RPMI7951 (cell line): Measurements from ENCODE around the gene TSBP1. TPM values are rescaled to one million over a fixed set of nuclear protein-coding genes. Genes with fewer than 3 reads are reported as not detected.
A peak's percentile ranks its signal among the peaks of the same experiment; 100 is the strongest.

Source experiments
- DNase-seq: peaks from one replicate; pipeline ENCODE4 v3.0.0-alpha.2; 2012; ENCODE audit warnings: low read depth
- total RNA-seq: library from RNA; depleted of rRNA; stranded (reverse); fragments of >200 nt; shearing (Covaris generic); gene quantifications from 2 replicates; pipeline ENCODE4 v1.2.3, GENCODE V29; 2014; rRNA removed

Gene TSBP1, protein sequence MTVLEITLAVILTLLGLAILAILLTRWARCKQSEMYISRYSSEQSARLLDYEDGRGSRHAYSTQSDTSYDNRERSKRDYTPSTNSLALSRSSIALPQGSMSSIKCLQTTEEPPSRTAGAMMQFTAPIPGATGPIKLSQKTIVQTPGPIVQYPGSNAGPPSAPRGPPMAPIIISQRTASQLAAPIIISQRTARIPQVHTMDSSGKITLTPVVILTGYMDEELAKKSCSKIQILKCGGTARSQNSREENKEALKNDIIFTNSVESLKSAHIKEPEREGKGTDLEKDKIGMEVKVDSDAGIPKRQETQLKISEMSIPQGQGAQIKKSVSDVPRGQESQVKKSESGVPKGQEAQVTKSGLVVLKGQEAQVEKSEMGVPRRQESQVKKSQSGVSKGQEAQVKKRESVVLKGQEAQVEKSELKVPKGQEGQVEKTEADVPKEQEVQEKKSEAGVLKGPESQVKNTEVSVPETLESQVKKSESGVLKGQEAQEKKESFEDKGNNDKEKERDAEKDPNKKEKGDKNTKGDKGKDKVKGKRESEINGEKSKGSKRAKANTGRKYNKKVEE
- not detected in 2 replicates for total RNA-seq

DNA sequence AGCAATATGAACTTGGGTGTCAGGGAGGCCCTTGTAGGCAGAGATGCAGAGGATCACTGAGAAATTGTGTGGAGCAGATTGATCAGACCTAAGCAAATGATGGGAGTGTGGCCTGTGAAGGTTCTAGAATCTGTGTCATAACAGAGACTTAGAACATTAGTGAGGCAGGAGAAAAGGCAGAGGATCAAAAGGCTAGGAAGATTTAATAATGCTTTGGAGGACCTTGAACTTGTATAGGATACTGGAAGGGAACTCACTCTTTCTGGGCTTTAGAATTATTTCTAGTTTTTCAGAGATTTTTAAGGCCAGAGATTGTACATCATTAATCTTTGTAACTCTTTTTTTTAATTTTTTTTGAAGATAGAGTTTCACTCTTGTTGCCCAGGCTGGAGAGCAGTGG, at the start of gene TSBP1:
Gene TSBP1, minus strand, starts transcription at position 101 of the 400 bp plus-strand sequence. CDS start 197 bp downstream, outside the sequence.
- DNase-seq, result no peak

DNA sequence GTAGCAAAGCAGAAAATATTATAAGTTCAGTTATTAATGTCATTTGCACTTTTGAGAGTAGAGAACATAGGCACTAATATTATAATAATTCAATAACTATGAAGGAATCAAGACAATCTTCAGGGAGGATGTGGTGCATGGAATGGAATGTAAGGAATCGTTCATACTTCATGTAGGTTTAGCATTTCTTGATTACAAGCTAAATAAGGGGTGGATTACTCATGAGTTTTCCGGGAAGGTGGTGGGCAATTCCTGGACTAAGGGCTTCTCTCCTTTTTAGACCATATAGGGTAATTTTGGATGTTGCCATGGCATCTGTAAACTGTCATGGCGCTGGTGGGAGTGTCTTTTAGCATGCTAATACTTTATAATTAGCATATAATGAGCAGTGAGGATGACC, 44.3 kb upstream of the TSBP1 start:
- DNase-seq, result no peak

DNA sequence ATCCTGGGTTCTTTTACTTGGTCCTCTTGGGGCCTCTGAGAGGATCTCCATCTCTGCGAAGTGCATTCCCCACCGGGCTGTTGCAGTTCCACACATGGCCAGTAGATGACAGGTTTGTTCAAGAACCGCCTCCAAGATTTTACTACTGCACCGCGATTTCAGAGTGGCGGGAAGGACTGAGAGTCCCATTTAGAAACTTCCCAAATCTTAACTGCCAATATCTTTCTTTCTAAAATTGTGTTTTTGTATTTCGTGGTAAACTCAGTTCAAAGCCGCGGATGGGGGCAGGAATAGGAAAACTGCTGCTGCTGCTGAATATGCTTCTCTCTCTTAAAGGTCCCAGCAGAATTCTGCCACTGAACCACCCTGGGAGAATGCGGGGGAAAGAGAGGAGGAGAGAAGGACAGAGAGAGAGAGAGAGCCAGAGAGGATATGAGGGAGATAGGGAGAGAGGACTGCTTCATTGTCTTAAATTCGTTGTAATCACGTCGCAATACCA, 43.9 kb upstream of the TSBP1 start:
- DNase-seq, result peak; percentile 62

DNA sequence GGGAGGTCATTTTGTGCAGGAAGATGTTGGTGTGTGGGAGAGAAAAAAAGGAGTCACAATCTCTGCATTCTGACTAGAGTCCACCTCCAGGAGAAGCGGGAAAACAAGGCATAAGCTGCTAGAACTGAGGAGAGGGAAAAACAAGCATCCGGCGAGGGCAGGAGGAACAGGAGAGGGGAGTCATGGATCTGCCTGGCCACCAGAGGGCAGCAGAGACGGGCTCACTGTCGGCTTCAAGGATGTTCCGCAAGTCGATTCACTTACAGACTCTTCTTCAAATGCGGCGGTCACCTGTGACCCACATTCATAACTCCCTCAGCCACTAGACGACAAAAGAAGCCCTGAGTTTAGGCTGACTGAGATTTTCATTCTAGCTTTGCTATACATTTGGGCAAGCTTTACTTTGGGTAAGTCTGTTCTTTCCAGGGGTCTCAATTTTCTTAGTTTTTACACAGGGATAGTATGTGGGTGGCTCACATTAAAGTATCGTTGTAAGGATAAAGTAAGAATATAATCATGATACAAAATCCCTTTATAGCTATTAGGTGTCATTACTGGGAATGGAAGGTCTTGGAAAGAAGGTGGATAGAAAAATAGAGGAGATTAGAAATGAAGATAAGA, 41.8 kb upstream of the TSBP1 start:
- peak; percentile 51 for DNase-seq

DNA sequence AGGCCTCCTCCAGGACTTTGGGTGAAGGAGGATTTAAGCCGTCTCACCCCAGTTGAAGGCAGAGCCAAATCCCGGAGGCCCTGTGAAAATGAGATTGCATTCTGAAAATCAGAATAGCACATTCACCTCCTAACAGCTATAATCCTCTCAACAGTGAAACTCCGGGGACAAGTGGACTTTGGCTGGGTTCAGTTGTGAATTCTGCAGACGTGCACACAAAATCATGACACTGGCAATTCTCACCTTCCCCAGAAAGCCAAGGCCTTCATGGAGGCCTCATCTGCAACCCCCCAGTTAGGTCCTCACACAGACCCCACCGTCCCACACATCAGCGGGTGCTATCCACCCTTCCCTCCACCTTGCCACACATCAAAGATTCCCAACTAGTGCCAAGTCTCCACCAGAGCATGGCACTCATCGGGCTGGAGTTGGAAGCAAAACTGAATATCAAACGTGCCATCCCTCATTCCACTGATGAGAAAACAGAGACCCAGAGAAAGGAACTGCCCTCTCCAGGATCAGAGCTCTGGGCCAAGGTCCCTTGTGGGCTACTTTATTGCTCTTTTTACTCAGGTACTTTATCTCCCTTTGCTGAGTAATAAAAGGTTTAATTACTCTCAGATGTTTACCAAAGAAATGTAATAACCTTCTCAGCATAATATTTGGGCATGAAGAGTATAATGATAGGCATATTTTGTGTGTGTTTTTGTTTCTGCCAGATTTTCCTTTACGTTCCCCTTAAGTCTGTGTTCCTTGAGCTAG, 40.0 kb upstream of the TSBP1 start:
- DNase-seq, result no peak

DNA sequence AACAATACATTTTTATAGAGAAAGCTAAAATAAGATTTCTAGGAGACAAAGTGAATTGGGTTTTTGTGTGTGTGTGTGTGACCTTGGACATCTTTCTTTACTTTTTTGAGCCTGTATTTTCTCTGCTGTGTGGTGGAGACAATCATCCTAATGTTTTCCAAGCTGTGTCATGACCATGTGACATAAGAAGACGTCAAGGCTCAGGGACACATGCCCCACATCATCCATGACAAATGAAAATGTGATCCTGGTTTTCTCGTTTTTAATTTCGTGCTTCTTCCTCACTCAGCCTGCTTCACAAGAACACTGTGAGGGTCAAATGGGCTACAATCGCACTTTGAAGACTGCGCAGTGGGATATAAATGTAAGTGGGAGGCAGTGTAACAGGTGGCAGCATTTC, 39.2 kb upstream of the TSBP1 start:
- no peak for DNase-seq

DNA sequence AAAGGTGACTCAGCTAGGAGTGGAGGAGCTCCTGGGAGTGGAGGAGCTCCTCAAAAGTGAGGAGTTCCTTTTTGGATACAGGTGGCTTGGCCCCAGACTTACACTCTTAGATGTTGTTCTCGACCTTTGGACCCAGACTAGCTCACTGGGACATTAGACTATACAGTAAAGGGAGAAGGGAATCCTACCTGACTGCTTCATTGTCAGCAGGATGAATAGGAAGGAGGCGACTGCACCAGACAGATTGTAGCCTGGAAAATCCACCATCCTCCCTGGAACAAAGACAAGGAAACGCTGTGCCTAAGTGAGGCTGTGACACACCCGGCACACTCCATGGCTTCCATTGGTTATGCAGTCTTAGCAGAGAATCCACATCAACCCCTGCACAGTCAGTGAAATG, 35.2 kb upstream of the TSBP1 start, which contains the start of gene BTNL2:
Gene BTNL2, minus strand, starts transcription at position 325 of the 400 bp plus-strand sequence. Its CDS starts 58 bp downstream, at position 267.
- no peak for DNase-seq

DNA sequence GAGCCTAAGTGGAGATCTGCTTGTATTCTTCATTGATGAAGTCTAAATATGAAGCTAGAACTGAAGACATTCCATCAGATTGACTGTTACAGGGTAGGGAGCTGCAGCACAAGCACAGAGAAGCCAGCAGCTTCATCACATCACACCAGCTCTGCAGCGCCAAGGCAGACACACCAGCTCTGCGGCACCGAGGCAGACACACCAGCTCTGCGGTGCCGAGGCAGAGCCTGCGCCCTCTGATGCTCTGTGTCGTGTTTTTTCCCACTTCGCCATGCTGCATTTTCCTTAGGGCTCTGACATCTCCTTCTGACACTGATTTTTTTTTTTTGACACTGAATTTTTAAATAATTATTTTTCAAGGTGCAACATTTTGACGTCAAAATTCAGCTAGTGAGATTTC, 34.5 kb upstream of the TSBP1 start:
- no peak for DNase-seq

DNA sequence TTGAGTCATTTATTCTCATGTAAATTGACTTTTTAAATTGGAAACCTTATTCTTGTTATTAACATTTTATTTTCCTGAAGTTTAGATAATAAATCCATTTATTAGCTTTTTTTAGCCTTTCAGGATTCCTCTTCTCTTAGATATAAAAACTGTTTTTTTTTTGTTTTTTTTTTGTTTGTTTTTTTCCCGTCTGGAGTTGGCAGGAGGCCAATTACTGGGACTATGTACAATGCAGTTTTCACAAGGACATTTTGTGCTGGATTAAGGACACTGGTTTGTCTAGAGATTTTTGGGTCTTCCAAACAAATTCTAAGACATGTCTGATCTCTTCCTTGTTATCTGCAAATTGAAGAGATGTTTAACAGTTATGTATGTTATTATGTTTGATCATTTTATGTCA, 34.0 kb upstream of the TSBP1 start:
- DNase-seq, result no peak

DNA sequence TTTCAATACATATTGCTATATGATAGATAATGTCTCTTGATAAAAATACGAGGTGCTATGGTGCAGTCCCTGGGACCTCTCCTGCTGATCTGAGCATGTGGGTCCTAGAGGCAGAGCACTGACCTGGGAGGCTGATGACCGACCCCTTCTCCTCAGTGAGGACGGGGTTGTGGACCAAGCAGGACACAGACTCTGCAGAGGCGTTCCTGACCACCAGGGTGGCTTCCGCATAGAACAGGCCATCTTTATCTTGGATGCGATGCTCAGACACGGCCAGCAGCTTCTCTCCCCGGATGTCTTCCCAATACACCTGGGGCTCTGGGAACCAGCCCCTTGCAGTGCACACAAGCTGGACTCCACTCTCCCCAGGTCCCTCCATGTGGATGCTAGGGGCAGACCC, 31.1 kb upstream of the TSBP1 start:
- DNase-seq, result no peak

DNA sequence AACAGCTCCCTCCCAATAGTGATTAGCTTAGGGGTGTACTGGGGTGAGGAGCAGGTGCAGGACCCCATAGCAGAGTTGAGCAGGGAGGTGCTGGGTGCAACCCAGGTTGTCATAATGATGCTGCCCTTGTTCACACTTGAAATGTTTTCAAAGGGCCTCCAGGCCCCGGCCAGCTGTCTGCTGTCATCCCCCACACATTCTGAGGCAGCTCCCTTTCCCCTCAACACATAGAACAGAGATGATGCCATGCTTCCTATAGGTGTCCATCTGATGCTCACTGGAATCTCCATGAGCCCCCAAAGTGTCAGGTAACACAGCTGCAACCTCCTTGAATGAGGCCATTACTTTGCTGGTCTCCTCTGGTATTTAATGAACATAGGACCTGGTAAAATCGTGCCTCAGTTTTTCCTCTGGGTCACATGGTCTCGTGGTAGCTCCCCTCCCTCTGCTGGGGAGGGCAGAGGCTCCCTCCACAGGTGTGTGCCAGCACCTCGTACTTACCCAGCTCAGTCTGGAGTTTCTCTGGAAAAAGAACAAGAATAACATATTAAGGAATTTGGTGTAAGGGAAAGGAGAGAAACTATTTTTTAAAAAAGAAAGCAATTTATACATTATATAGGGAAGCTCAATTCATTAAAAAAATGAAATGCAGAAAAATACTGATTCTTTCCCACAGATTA, 29.7 kb upstream of the TSBP1 start:
- DNase-seq, result no peak

DNA sequence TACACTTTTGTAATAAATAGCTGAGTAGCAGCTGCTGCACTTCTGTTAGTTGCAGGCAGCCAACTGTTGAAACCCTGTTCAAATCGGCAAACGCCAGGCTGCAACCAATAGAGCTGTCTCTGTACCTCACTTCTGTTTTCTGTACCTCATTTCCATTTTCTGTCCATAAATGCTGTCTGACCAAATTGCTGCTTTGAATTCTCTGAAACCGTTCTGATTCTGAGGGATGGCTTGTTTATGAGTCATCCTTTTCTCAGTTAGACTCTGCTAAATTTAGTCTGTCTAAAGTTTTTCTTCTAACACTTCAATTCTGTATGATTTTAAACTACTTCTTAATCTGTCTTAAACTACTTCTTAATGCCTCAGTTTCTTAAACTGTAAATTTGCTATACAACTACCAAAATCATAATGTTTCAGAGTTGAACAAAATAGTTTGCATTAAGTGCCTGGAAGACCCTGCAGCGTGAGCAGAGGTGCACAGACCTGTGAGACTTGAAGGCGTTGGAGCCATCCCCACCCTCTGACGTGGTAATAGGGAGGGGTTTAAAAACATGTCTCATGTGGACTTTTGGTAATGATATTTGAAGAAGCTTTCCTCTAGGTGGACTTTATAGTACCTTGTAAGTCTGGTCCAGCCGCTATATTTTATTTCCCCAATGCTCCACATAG, 25.7 kb upstream of the TSBP1 start:
- no peak for DNase-seq

DNA sequence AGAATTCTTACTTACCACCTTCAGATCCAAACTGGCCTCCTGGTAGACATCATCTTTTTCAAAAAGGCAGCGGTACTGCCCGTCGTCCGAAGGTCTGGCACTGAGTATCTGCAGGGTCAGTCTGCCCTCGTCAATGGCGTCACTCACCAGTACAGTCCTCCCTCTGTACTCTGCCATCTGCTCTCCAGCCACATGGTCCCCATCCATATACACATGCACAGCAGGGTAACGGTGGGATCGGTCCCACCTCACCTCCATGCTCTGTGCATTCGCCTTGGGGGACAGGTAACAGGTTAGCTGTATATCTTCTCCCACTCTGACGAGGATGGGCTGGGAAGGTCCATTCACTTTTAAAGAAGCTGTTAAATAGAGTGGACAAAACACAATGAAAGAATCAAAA, 24.3 kb upstream of the TSBP1 start:
- no peak for DNase-seq

DNA sequence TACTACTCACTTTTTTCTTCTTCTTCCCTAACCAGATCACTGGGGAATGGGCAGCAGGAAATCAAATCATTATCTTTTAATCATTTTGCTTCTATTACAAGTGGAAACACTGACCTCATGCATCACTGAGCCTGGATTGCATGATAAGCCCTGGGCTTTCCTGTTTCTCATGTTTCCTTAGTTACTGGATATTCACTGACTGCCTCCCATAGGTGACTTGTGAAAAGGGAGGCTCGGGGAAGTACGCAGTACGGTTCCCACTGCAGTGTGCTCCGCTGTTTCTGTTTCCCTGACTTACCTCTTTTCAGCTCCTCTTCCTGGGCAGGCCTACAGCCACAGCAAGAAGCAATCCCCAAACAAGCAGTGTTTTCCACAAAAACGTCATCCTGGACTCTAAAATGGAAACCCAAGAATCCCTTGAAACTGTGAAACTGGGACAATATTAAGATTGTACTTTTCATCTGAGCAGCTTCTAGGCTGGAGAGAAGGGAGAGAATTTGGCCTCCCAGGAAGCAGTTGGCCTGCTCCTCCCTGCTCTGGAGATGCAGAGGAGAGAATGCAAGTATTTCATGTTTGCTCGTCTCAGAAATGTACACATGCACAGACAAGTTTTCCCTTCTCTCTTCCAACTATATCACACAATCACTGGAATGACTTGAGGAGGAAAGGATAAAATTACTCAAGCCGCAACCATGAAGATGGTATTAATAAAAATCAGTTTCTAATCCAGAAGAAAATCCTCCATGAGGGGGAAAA, 22.1 kb upstream of the TSBP1 start:
- peak; percentile 20 for DNase-seq

DNA sequence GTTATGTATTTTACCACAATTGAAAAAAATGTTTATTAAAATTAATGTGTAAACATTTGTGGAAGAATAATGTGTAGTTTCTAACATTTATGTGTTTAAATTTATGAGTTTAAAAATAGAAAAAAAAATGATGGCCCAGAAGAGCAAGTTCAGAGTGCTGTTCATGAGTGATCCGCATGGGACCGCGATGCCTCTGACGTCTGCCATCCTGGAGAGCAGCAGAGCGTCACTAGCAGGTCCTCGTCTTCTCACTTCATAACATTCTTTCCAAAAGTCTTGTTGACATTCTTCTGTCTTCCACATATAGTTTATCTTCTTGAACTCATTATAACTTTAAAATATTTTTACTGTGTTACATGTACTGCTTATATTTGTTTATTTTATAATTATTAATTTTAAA, 19.8 kb upstream of the TSBP1 start:
- no peak for DNase-seq

DNA sequence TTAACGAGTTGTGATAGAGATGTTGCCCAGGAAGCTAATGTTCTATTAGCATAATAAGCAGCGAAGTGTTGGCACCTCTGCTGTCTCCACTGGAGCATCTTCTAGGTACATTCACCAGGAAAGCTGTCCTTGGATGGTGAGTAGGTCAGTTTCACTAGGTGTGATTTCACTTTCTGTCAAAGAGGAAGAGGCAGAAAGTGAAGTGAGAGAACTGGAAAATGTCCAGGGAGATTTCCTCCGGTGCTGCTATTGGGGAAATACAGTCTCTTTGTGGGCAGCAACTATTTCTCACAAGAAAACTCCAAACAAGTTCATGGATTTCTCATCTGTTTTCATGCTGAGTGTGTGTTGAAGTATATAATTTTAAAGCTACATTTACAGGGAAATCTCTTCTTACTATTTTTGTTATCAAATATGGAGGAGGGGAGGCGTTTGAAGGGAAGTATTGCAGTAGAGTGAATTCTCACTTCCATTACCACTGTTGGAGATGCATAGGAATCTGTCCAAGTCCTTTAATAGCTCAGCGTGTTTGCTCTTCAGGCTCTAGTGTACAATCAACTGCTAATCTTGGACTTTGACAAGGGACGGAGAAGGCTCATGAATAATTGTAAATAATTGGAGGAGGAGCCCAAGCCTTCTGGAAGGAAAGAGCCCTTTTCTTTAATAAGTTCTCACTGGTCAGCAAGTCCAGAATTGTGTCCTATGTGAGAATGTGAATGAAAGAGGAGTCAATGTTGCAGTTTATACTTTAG, 16.1 kb upstream of the TSBP1 start:
- DNase-seq, result no peak

DNA sequence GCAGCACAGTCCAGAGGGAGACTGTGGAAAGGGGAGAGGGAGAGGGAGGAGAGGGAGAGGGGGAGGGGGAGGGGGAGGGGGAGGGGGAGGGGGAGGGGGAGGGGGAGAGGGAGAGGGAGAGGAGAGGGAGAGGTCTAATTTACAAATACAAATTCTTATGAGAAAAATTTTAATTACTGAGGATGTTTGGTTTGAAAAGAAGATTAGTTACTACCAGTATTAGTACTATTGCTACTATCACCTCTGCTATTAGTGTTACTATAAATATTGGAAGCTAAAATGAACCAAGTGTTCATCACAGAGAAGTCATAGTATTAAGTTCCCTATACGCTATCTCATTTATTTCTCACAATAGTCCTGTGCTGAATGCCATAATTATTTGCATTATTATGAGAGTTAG, 14.3 kb upstream of the TSBP1 start:
- no peak for DNase-seq

DNA sequence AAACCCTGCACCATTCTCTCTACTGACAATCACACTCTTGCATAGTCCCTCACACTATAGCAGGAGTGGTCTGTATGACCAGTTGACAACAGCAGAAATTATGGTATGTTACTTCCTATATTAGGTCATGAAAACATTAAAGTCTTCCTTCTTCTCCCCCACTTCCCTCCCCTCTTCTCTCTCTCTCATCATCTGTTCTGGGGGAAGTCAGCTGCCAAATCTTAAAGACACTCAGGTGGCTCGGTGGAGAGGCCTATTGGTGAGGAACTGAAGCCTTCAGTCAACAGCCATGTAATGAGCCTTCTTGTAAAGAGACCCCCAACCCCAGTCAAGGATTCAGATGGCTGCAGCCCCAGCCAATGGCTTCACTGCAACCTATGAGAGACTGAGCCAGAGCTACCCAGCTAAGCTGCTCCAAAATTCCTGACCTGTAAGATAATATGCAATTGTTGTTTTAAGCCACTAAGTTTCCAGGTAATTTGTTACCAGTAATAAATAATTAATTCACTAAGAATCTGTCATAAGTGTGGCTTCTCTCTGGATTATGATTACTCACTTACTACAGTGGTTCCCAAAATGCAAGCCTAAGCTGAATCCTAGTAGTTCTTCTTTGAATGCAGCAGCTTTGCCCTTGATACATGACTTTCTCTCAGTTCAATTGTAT, 11.2 kb upstream of the TSBP1 start:
- DNase-seq, result no peak

DNA sequence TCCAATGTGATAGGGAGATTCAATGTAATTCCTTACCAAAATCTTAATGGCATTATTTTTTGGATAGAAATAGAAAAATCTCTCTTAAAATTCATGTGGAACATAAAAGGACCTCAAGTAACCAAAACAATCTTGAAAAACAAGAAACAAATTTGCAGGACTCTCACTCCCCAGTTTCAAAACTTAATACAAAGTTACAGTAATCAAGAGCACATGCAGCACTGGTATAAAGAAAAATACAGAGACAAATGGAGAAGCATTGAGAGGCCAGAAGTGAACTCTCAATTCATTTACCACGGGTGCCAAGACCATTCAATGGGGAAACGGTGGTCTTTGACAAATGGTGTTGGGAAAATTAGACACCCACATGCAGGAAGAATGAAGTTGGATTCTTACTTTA, 7.8 kb upstream of the TSBP1 start:
- no peak for DNase-seq
